Lower leg skin (tissue), 4 donors: ENCODE results near the gene LCE5A. TPM values are rescaled to one million over a fixed set of nuclear protein-coding genes. Genes with fewer than 3 reads are reported as not detected.

Source experiments
- DNase-seq, 2 donors: peaks; one replicate each; pipeline ENCODE4 v3.0.0-alpha.2; 2019; ENCODE audit warnings: low spot score in 2 of 2
- H3K4me3 ChIP-seq: fragments of 200-600 bp; sonication (generic); 2 replicates; pipeline ENCODE4 v1.5.1; 2017; ENCODE audit warnings: mild to moderate bottlenecking, low read depth; ENCODE audit not compliant: poor library complexity, severe bottlenecking
- CTCF ChIP-seq, 3 donors: fragments of 450-650 bp; IDR thresholded peaks; one replicate each; pipeline ENCODE4 v1.5.1; 2016; ENCODE audit warnings: antibody characterized with exemption in 3 of 3, mild to moderate bottlenecking in 3 of 3, moderate library complexity in 2 of 3
- POLR2A ChIP-seq, 2 donors: fragments of 450-650 bp; IDR thresholded peaks; one replicate each; pipeline ENCODE4 v1.6.1; 2016 to 2017; ENCODE audit warnings: antibody characterized with exemption in 2 of 2, mild to moderate bottlenecking in 1 of 2, moderate library complexity in 1 of 2
- WGBS, 2 donors: methylation state at CpG; one replicate each; pipeline ENCODE4 v1.1.5; 2018; 5-methylcytosine and 5-hydroxymethylcytosine counted together
- intact Hi-C: fragments of 100-400 bp; cut with DNase I; formaldehyde crosslinking; loops from one replicate; pipeline ENCODE4 v1.15.0; 2023; ENCODE audit warnings: low total_unique reads
- total RNA-seq, 4 donors: library from RNA; depleted of rRNA; stranded (reverse); fragments of >200 nt; gene quantifications; one replicate each; pipeline ENCODE4 v1.1.0, GENCODE V29; 2016

The LCE5A gene
- total RNA-seq = 100 to 1,000 TPM; 154 to 612 (median 267) TPM

- DNase-seq = no peak
- TF ChIP-seq POLR2A (IDR thresholded peaks at IDR 0.05) (no peak), CTCF (IDR thresholded peaks at IDR 0.05) (no peak)
- intact Hi-C loops = no loop called here
- H3K4me3 ChIP-seq = no peak within 1 kb of the TSS
- 94 to 95% methylated on average over 3 of the region's 3 CpGs for WGBS, 2 donors
Observed at GRCh38 chr1:152510503-152510902, at the start of gene LCE5A. Gene LCE5A (plus strand): TSS chr1:152510803. CDS start chr1:152511535, 732 bp downstream.

DNA sequence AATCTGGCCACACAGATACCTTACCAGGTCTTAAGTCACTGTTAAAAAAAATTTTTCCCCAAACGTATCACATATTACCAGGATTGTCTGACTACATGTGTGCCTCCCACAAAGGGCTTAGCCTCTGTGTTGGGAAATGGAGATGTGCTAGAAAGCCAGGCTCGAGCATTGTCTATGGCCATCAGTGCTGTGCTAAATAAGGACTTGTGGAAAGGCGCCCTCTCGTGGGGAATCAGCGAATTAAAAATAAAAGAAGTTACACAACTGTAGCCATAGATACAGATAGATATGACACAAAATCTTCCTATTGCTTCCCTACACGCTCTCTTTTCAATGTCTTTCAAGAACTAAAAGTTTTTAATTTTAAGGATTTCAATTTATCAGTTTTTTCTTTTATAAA, 49.1 kb upstream of the LCE5A start:
- peak; percentile 67 to 70 for DNase-seq
- intact Hi-C loops = loop anchor here (5.0 kb wide), 1 partner anchor 409 kb away; no protein-coding TSS in a partner anchor
- TF ChIP-seq CTCF (IDR thresholded peaks at IDR 0.05) (no peak), POLR2A (IDR thresholded peaks at IDR 0.05) (no peak)
- WGBS, 2 donors = 5 to 8% methylated on average over 6 of the region's 6 CpGs
- H3K4me3 ChIP-seq = no peak overlapping the region

DNA sequence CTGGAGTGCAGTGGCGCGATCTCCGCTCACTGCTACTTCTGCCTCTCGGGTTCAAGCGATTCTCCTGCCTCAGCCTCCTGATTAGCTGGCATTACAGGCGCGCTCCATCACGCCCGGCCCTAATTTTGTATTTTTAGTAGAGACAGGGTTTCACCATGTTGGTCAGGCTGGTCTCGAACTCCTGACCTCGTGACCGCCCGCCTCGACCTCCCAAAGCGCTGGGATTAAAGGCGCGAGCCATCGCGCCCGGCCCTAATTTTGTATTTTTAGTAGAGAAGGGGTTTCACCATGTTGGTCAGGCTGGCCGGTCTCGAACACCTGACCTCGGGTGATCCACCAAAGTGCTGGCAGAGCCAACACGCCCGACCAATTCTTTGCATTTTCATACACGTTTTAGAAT, 48.0 kb upstream of the LCE5A start:
- intact Hi-C loops = loop anchor here (5.0 kb wide), 1 partner anchor 410 kb away; no protein-coding TSS in a partner anchor
- H3K4me3 ChIP-seq = no peak overlapping the region

GRCh38 chr1:152466217-152466616, 44.4 kb upstream of the LCE5A start:
- no peak overlapping the region for H3K4me3 ChIP-seq
- intact Hi-C loops = no loop called here
- 85 to 90% methylated on average over 1 of the region's 1 CpG for WGBS, 2 donors
- no peak for TF ChIP-seq CTCF (IDR thresholded peaks at IDR 0.05)
- no peak for DNase-seq

More for the DNA sequence above, 48.0 kb upstream of the LCE5A start:
- WGBS, 2 donors = 94% methylated on average over 26 of the region's 26 CpGs
- peak in 1 of 2 donors; percentile 66 for DNase-seq
- TF ChIP-seq CTCF (IDR thresholded peaks at IDR 0.05) (no peak), POLR2A (IDR thresholded peaks at IDR 0.05) (no peak)

- no peak for DNase-seq
- intact Hi-C loops = no loop called here
- TF ChIP-seq POLR2A (IDR thresholded peaks at IDR 0.05) (no peak), CTCF (IDR thresholded peaks at IDR 0.05) (no peak)
- 70 to 77% methylated on average over 4 of the region's 4 CpGs for WGBS, 2 donors
- H3K4me3 ChIP-seq = no peak overlapping the region
Observed at GRCh38 chr1:152473887-152474537, 36.6 kb upstream of the LCE5A start.
